GM12873 (cell line): ENCODE results near the gene MUC21.

Experiments
- TF ChIP-seq, protein P1 (sequence below): IDR thresholded peaks from 2 replicates; pipeline ENCODE4 v1.5.1; 2012; ENCODE audit warnings: low read depth, mild to moderate bottlenecking, moderate library complexity, low read length, control low read depth; ENCODE audit not compliant: insufficient read depth; ENCODE audit errors: missing control alignments

Gene MUC21

DNA sequence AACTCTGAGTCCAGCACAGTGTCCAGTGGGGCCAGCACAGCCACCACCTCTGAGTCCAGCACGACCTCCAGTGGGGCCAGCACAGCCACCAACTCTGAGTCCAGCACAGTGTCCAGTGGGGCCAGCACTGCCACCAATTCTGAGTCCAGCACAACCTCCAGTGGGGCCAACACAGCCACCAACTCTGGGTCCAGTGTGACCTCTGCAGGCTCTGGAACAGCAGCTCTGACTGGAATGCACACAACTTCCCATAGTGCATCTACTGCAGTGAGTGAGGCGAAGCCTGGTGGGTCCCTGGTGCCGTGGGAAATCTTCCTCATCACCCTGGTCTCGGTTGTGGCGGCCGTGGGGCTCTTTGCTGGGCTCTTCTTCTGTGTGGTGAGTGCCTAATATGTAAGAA is 3.8 kb downstream of the MUC21 start:
- TF ChIP-seq, protein P1, sequence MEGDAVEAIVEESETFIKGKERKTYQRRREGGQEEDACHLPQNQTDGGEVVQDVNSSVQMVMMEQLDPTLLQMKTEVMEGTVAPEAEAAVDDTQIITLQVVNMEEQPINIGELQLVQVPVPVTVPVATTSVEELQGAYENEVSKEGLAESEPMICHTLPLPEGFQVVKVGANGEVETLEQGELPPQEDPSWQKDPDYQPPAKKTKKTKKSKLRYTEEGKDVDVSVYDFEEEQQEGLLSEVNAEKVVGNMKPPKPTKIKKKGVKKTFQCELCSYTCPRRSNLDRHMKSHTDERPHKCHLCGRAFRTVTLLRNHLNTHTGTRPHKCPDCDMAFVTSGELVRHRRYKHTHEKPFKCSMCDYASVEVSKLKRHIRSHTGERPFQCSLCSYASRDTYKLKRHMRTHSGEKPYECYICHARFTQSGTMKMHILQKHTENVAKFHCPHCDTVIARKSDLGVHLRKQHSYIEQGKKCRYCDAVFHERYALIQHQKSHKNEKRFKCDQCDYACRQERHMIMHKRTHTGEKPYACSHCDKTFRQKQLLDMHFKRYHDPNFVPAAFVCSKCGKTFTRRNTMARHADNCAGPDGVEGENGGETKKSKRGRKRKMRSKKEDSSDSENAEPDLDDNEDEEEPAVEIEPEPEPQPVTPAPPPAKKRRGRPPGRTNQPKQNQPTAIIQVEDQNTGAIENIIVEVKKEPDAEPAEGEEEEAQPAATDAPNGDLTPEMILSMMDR = no peak

DNA sequence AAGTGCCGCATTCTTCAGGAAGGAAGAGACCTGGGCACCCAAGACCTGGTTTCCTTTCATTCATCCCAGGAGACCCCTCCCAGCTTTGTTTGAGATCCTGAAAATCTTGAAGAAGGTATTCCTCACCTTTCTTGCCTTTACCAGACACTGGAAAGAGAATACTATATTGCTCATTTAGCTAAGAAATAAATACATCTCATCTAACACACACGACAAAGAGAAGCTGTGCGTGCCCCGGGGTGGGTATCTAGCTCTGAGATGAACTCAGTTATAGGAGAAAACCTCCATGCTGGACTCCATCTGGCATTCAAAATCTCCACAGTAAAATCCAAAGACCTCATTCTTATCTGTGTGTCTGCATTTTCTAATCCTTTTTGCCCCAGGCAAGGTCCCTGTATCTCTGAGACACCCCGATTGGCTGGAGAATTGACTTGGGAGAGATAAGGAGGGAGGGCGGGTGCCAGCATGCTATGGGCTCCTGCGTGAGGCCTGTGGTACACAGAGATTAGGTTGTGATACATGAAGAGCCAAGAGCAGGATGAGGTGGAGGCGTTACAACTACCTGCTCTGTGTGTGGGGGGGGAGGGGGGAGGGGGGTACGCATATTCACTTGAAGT is 4.8 kb downstream of the MUC21 start:
- TF ChIP-seq, protein P1 = no peak

GRCh38 chr6:30990422-30991086 is 7.0 kb downstream of the MUC21 start:
- TF ChIP-seq, protein P1 = no peak

- TF ChIP-seq, protein P1 = no peak
Measured at GRCh38 chr6:30991891-30992290, 8.4 kb downstream of the MUC21 start.

DNA sequence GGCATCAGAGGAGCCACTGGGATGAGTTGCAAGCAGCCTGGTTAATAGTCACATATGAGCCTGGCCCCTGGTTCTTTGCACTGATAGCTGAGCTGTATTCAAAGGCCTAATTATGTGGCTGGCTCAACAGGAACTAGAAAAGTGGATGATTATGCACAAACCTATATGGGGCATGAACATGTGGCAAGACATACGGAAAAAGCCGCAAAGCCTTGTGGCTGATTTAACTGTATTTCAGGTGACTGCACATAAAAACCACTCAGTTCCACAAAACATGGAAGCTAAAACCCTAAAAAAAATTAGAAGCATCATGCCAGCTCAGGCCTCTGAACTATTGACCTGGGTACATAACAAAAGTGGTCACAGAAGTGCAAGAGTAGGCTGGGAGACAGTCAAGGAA is 13.8 kb downstream of the MUC21 start:
- TF ChIP-seq, protein P1 = no peak

DNA sequence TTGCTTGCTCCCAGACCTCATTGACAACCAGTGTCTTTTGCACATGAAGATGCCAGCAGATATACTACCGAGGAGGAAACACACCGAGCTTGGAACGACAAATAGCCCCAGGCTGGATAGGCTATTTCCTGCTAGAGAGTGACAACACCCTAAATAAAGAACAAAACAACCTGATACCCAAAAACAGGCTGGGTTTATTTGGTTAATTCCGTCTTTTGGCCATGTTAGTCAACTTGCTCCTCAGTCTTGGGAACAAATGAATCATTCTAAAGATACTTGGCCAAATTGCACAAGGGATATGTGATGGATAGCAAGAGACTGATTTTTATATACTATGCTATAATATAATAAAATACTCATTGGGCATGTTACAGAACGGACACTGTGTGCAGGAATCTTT is 15.3 kb downstream of the MUC21 start:
- TF ChIP-seq, protein P1 = no peak

GRCh38 chr6:31001281-31001888 is 17.9 kb downstream of the MUC21 start:
- TF ChIP-seq, protein P1 = no peak
